GM21529 (cell line): ENCODE results near the gene DYNC1H1.

Experiments
- ATAC-seq: cut with Tn5 transposase; IDR thresholded peaks from one replicate; pipeline ENCODE4 v1.9.1; 2021; ENCODE audit not compliant: unreplicated experiment

The DYNC1H1 gene

GRCh38 chr14:102033241-102033640 is 68.9 kb downstream of the DYNC1H1 start:
- no peak for ATAC-seq

- no peak for ATAC-seq
These were observed 69.9 kb downstream of the DYNC1H1 start for GRCh38 chr14:102034301-102034700.

GRCh38 chr14:102035914-102036313 is 71.5 kb downstream of the DYNC1H1 start:
- ATAC-seq: no peak

- ATAC-seq: no peak
These were observed 73.3 kb downstream of the DYNC1H1 start for GRCh38 chr14:102037686-102038085.

GRCh38 chr14:102039157-102039556 is 74.8 kb downstream of the DYNC1H1 start:
- no peak for ATAC-seq

GRCh38 chr14:102040153-102040552 is 75.8 kb downstream of the DYNC1H1 start:
- ATAC-seq: no peak

- no peak for ATAC-seq
These were observed 78.3 kb downstream of the DYNC1H1 start for GRCh38 chr14:102042699-102043098.

GRCh38 chr14:102043251-102044025 is 79.1 kb downstream of the DYNC1H1 start:
- no peak for ATAC-seq

GRCh38 chr14:102044566-102044965 is 80.2 kb downstream of the DYNC1H1 start:
- no peak for ATAC-seq

- no peak for ATAC-seq
These were observed 82.2 kb downstream of the DYNC1H1 start for GRCh38 chr14:102046337-102047278.

GRCh38 chr14:102047808-102048540 is 83.6 kb downstream of the DYNC1H1 start:
- ATAC-seq: no peak

GRCh38 chr14:102049258-102050025 is 85.1 kb downstream of the DYNC1H1 start:
- ATAC-seq: no peak

GRCh38 chr14:102050026-102050405 is 85.6 kb downstream of the DYNC1H1 start:
- ATAC-seq: no peak

- ATAC-seq: no peak
These were observed 86.3 kb downstream of the DYNC1H1 start for GRCh38 chr14:102050625-102051024.

GRCh38 chr14:102052522-102052921 is 88.1 kb downstream of the DYNC1H1 start:
- ATAC-seq: no peak

- ATAC-seq: no peak
These were observed 91.0 kb downstream of the DYNC1H1 start for GRCh38 chr14:102055181-102055901.

- no peak for ATAC-seq
These were observed 92.5 kb downstream of the DYNC1H1 start for GRCh38 chr14:102056694-102057442.

- ATAC-seq: no peak
These were observed 93.2 kb downstream of the DYNC1H1 start for GRCh38 chr14:102057480-102058114.

GRCh38 chr14:102058146-102058545 is 93.8 kb downstream of the DYNC1H1 start:
- no peak for ATAC-seq
